HepG2 (cell line): ENCODE measurements around the gene CFAP43. TPM values are rescaled to one million over a fixed set of nuclear protein-coding genes. Genes with fewer than 3 reads are reported as not detected.
A peak's percentile ranks its signal among the peaks of the same experiment; 100 is the strongest.

ENCODE experiments used
- IKZF5 ChIP-seq: IDR thresholded peaks from 2 replicates; pipeline ENCODE4 v1.6.1; 2018; ENCODE audit warnings: missing genetic modification reagents, mild to moderate bottlenecking, missing compliant biosample characterization
- MED1 ChIP-seq: sonication (generic); formaldehyde crosslinking; IDR thresholded peaks from 2 replicates; pipeline ENCODE4 v1.4.0; 2020; ENCODE audit warnings: missing genetic modification reagents
- NCOA5 ChIP-seq: sonication (generic); formaldehyde crosslinking; IDR thresholded peaks from 2 replicates; pipeline ENCODE4 v1.4.0; 2020; ENCODE audit warnings: missing genetic modification reagents
- PAXIP1 ChIP-seq: sonication (generic); formaldehyde crosslinking; conservative IDR thresholded peaks from 2 replicates; pipeline ENCODE4 v1.4.0; 2020; ENCODE audit warnings: mild to moderate bottlenecking, missing genetic modification reagents, moderate library complexity
- POGZ ChIP-seq: sonication (generic); formaldehyde crosslinking; IDR thresholded peaks from 2 replicates; pipeline ENCODE4 v1.4.0; 2020; ENCODE audit warnings: mild to moderate bottlenecking, missing genetic modification reagents
- ZBTB10 ChIP-seq: sonication (generic); formaldehyde crosslinking; IDR thresholded peaks from 2 replicates; pipeline ENCODE4 v1.4.0; 2020; ENCODE audit warnings: missing genetic modification reagents, borderline replicate concordance
- ZNF230 ChIP-seq: sonication (generic); formaldehyde crosslinking; IDR thresholded peaks from 2 replicates; pipeline ENCODE4 v1.4.0; 2020; ENCODE audit warnings: mild to moderate bottlenecking, missing genetic modification reagents
- ZNF770 ChIP-seq: sonication (generic); formaldehyde crosslinking; IDR thresholded peaks from 2 replicates; pipeline ENCODE4 v1.5.0; 2020; ENCODE audit warnings: mild to moderate bottlenecking, missing genetic modification reagents
- polyA plus RNA-seq, 8 experiments: library from polyadenylated mRNA; depleted of rRNA in 3 of 8; stranded (reverse) in 7 of 8; unstranded in 1 of 8; fragments of >200 nt; fragmentation: Illumina TruSeq in 4 of 8; extraction: Trizol in 4 of 8; gene quantifications; 2 replicates each; pipeline versions ENCODE4 v1.2.1 to v1.2.3, GENCODE V29; 2011 to 2016; ENCODE audit warnings: low read depth in 4 of 8, missing spikeins in 1 of 8, mixed read lengths in 1 of 8; ENCODE audit not compliant: insufficient read depth in 1 of 8
- total RNA-seq, 5 experiments: library from RNA; depleted of rRNA; stranded (reverse); fragments of >200 nt; fragmentation: Illumina TruSeq; extraction: Trizol; gene quantifications; 2 replicates each; pipeline ENCODE4 v1.2.3, GENCODE V29; 2016; ENCODE audit warnings: low read depth in 1 of 5

CFAP43 gene
- total and polyA plus RNA-seq, 2 of the 13 experiments (the other 11 are each of a cell fraction or from before 2014, with no cell fraction given) = 0.24 to 0.38 TPM

- peak; percentile 59 for TF ChIP-seq PAXIP1 (CRISPR knock-in tag)
- TF ChIP-seq IKZF5 (CRISPR knock-in tag) = no peak
- TF ChIP-seq NCOA5 = no peak
- peak; percentile 93 for TF ChIP-seq ZNF770 (CRISPR knock-in tag)
- TF ChIP-seq ZNF230 (CRISPR knock-in tag) = no peak
- peak; percentile 46; the same call in 1 of the 2 replicates for TF ChIP-seq ZBTB10
- 0 out of 2 replicates have a peak, but pooled peaks have one; percentile 22 for TF ChIP-seq POGZ (CRISPR knock-in tag)
- TF ChIP-seq MED1 (CRISPR knock-in tag) = peak; percentile 79
Measured at GRCh38 chr10:104279550-104280259, 47.5 kb upstream of the CFAP43 start (continued).
